ENCODE results near the gene MACROD2.

DNA sequence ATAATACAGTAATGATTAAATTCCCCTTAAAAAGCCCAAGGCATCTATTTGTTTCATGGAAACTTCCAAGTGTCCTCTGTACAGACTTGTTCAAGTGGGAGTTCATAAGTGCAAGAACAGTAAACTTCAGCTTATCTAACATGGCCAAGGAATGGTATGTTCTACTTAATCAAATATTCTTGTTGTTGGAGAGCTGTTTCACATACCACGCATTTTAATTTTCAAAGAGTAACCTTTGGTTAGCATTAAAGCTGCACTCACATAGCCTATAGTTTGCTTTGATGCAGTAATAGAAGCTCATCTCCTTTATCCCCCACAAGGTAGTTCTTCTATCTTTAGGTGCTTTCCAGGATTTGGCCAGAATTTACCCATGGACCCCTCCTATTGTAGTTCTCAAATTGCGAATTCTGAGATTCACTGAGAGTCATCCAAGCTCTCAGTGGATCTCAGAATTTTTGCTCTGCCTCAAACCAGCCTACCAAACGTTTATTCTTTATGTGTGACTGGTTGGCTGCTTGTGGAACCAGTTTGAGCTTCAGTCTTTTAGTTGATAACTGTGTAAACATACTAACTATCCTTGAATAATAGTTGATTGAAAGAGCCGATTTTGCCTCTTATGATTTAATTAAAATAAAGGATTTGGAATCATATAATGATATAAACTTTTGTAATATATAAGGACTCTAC, 1010.1 kb downstream of the MACROD2 start:
- TF ChIP-seq POLR2A (IDR thresholded peaks at IDR 0.05) (no peak), EP300 (IDR thresholded peaks at IDR 0.05) (no peak)
- TF ChIP-seq, protein P1, sequence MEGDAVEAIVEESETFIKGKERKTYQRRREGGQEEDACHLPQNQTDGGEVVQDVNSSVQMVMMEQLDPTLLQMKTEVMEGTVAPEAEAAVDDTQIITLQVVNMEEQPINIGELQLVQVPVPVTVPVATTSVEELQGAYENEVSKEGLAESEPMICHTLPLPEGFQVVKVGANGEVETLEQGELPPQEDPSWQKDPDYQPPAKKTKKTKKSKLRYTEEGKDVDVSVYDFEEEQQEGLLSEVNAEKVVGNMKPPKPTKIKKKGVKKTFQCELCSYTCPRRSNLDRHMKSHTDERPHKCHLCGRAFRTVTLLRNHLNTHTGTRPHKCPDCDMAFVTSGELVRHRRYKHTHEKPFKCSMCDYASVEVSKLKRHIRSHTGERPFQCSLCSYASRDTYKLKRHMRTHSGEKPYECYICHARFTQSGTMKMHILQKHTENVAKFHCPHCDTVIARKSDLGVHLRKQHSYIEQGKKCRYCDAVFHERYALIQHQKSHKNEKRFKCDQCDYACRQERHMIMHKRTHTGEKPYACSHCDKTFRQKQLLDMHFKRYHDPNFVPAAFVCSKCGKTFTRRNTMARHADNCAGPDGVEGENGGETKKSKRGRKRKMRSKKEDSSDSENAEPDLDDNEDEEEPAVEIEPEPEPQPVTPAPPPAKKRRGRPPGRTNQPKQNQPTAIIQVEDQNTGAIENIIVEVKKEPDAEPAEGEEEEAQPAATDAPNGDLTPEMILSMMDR (IDR thresholded peaks at IDR 0.05): no peak

Measured in ovary (tissue), 3 donors.